Fibroblast of skin of abdomen (primary cell): ENCODE results near the gene GRM1.
A peak's percentile ranks its signal among the peaks of the same experiment; 100 is the strongest.

Experiments used
- DNase-seq: peaks from one replicate; pipeline ENCODE4 v3.0.0-alpha.2; 2013

GRM1 gene

DNA sequence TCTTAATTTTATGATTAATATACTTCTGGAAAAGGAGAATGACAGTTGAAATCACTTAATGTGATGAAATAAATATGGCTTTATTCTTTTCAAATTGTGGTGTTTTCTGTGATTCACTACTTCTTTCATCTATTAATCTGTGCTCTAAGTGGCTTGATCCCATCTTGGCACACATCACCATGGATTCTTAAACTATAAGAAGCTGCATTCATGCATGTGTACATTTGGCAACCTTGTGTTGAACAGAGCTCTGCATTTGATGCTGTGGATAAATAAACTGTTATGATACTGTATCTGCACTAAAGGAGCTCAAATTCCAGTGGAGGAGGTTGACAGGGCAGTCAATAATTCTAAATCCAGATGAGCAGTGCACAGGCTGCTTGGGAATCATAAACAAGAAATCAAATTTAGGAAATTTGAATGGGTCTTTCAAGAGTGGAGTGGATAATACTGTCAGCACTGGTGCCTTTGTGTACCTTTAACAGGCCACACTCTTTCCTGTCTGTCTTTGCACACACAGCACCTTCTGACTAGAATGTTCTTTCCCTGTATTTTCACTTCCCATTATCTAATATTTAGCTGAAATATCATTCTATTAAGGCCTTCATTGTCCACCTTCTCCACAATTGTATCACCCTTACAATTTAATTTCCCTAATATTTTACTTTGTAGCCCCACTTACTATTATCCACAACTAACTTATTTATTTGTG is 252.9 kb downstream of the GRM1 start:
- no peak for DNase-seq

GRCh38 chr6:146282837-146283236 is 254.0 kb downstream of the GRM1 start:
- no peak for DNase-seq

DNA sequence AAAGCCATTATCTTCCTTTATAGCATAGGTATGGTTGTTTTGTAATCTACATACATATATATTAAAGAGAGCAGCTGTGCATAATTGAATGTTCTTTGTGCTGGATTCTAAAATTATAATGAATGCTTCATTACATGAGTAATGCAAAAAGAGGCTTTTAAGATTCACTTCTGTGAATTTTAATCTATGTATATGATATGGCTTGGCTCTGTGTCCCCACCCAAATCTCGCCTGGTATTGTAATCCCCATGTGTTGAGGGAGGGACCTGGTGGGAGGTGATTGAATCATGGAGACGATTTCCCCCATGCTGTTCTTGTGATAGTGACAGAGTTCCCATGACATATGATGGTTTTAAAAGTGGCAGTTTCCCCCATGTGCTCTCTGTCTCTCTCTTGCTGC is 255.4 kb downstream of the GRM1 start:
- DNase-seq, result no peak

DNA sequence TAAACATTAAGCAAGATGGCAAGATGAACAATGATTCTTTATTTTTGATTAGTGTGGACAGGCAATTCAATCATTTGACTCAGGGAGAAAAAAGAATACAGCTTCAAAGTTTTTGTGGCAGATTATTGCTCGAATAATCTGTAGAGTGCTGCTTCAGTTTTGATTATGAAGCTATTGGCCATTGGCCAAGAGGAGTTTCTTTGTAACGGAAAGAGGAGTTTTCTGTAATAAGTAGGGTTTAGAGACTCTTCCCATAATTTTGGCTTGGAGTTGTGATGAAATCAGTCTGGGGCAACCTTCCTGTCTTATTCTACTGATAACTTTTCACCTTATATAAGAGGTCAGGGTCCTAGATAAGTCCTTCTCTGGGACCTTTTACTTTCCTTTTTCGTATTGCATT is 258.1 kb downstream of the GRM1 start:
- DNase-seq, result no peak

DNA sequence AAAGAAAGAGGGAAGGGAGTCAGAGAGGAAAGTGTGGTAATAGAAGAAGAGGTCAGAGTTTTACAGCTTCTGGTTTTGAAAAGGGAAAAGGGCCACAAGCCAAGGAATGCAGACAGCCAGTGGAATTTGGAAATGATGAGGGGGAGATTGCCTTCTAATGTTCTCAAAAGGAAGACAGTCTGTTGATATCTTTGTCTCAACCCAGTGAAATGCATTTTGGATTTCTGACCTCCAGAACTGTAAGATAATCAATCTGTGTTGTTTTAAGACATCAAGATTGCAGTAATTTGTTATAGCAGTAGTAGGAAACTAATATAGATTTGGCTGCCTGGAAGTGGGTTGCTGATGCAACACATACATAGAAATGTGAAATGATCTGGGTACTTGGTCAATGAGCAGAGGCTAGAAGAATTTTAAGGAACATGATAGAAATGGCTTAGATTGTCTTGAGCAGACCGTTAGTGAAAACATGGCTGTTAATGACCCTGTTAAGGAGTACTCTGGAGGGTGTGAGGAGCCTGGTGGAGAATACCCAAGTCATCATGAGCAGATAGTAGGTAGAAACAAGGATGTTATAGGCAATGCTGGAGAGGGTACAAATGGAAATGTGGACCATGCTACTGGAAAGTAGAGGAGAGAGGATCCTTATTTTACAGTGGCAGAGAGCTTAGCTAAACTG is 259.0 kb downstream of the GRM1 start:
- peak; percentile 71 for DNase-seq

DNA sequence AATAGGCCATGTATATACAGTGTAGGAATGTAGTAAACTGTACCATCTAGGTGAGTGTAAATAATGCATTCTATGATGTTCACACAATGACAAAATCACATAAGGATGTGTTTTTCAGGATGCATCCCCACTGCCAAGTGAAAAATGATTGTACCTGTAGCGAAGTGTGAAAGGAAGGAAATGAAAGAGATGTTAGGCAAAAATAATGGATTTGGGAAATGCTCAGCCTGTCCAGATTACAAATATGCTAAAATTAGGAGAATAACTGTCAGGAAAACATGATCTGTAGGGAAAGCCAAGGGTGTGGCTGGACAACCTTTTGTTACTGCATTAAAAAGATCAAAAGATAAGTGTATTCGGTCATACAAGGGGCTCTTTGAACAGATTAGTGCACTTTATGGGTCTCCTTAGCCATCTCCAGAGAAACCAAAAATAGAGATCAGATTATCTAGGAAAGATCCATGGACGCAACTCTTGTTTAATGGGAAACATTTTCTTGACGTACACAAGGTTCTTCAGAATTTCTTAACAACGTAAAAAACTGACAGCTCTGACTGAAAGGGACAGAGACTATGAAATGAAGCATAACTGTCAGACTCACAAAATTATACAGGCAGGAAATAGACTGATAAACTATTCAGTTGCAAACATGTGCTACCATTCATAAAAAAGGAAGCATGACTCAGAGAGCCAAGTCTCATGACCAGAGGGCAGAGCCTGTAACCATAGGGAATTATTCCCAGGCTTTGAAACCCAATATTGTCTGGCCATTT is 261.1 kb downstream of the GRM1 start:
- DNase-seq, result peak; percentile 77

DNA sequence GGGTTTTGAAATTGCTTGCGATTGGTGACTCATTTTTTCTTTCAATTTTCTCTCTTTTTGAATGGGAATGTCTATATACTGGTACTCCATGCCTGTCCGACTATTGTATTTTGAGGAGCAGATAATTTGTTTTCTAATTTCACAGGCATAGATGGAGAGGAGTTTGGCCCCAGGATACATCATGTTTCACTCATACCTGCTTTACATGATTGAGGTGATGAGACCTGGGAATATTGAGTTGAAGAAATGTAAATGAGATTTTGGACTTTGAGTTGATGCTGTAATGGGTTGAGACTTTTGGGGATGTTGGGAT is 261.7 kb downstream of the GRM1 start:
- DNase-seq, result no peak

- DNase-seq, result no peak
Measured at GRCh38 chr6:146292506-146292905, 263.6 kb downstream of the GRM1 start.

DNA sequence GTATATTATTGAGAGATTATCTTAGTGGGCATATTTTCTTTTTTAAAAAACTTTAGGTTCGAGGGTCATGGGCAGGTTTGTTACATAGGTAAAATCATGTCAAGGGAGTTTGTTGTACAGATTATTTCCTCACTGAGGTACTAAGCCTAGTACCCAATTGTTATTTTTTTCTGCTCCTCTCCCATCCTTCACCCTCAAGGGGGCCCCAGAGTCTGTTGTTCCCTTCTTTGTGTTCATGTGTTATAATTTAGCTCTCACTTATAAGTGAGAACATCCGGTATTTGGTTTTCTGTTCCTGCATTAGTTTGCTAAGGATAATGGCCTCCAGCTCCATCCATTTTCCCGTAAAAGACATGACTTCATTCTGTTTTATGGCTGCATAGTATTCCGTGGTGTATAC is 266.8 kb downstream of the GRM1 start:
- no peak for DNase-seq

DNA sequence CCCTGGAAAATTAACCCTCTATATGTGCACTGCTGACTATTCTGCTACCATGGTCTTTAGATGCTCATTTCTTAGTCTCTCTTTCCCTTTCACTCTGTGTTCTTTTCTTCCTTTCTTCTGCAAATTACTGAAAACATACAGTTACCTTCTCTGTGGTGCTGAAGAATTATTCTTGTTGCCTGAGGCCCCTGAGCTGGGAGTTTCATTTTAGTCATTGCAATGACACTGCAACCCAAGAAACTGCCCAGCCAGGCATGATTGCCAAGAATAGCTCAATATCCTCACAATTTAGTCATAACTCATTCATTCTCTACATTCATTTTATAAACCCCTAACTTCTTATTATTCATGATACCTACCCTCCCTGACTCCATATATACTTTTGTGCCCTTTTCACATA is 269.0 kb downstream of the GRM1 start:
- DNase-seq, result no peak

DNA sequence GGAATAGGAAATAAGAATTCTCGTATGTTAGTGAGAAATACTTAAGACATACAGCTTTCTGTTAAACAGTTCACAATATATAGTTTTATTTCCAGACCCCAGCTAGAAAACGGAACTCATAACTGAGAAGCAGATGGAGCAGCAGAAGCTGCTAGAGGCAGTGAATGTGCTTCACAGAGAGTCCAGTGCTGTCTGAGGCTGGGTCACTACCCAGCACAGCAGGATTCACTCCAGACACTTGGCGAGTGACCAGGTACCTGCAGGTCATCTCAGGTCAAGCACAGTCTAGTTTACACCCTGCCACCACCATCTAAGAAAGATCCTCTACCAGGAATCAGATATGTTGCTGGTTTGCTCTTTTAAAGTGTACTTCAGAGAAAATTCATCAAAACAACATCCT is 271.7 kb downstream of the GRM1 start:
- no peak for DNase-seq

- DNase-seq, result no peak
Measured at GRCh38 chr6:146301764-146302163, 272.9 kb downstream of the GRM1 start.

GRCh38 chr6:146302994-146303393 is 274.1 kb downstream of the GRM1 start:
- no peak for DNase-seq

DNA sequence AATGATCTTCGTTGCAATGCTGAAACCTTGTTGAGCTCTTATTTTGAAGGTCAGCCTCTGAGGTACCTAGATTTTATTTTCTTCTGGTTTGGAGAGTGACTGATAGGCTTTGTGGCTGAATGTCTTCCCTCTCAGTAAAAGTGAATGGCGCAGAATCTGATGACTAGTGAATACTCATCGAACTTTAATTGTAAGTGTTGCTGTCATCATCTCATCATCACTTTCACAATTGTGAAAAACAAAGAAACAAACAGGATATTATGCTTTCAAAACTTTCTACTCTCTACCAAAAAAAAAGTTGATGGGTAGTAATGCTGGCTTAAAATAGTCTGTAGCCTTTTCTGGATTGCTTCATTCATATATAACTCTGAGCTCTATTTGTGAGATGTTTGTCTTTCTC is 275.3 kb downstream of the GRM1 start:
- DNase-seq, result no peak

- no peak for DNase-seq
Measured at GRCh38 chr6:146305092-146305491, 276.2 kb downstream of the GRM1 start.

GRCh38 chr6:146305951-146306350 is 277.1 kb downstream of the GRM1 start:
- no peak for DNase-seq

DNA sequence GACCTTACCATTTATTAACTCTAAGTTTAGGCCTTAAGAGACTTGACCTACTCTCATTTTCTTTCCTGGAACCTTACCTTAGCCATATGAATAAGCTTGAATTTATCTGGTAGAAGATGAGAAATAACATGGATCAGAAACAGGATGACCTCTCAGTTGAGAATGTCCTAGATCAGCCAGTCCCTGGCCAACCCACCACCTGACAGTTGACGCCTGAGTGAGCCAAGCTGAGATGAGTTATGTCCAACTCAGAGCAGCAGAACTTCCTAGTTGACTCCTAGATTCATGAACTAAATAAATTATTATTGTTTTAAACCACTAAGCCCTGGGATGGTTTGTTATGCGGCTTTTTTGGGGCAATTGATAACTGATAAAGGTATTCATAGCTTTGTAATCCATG is 281.8 kb downstream of the GRM1 start:
- DNase-seq, result no peak

DNA sequence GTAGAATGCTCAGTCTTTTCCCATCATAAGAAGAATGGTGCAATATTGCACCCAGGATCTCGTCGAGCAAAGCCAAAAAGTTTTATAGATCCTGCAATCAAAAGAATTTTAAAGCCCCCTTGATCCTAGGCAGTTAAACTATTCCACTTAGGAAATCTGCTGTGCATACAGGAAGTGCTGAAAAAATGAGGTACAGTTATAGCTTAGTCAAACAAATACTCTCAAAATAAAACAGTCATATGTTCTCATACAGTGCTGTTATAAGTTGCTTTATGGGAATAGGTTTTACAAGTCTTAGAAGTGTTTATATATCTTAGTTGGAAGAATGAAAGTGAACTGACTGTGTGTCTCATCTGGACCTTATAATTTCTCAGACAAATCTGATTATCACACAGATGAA is 282.2 kb downstream of the GRM1 start:
- no peak for DNase-seq

- no peak for DNase-seq
Measured at GRCh38 chr6:146312608-146313007, 283.7 kb downstream of the GRM1 start.

DNA sequence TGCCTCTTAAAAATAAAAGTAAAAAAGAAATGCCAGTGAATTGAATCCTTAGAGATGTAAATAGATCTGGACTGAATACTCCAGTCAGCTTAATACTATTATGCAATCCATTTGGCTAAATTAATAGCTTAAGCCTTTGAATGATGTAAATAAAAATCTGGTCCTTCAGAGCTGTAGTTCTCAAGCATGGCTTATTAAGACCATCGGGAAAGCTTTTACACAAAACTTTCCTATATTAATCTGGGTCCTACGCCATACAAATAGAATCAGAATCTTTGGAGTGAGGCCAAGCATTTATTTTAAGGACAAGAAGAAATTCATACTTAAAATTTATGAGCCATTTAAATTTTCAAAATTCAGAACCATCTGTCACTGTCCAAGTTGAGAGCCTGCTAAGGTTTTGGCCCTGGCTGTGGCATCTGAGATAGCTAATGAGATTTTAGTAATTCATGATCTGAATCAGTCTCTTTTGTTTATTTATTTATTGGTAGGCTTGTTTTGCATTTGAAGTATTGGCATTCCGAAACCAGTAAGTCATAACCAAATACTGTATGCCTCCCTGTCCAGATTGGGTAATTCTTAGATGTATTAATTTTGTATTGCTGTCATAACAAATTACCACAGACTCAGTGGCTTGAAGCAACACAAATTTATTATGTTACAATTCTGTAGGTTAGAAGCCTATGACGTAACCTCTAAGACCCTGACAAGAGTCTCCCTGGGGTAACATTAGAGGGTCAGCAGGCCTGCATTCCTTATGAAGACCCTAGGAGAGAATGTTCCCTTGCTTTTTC is 286.7 kb downstream of the GRM1 start:
- DNase-seq, result no peak

DNA sequence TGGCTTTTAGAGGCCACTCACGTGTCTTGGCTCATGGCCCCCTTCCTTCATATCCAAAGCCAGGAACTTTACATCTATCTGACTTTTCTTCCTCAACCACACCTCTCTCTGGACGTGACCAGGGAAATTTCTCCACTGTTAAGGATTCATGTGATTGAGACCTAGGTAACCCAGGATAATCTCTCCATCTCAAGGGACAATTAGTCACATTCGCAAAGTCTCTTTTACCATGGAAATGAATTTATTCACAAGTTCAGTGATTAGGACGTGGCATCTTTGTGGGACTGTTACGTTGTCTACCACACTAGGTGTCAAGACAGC is 287.3 kb downstream of the GRM1 start:
- no peak for DNase-seq

- DNase-seq, result no peak
Measured at GRCh38 chr6:146331013-146331412, 302.2 kb downstream of the GRM1 start.

DNA sequence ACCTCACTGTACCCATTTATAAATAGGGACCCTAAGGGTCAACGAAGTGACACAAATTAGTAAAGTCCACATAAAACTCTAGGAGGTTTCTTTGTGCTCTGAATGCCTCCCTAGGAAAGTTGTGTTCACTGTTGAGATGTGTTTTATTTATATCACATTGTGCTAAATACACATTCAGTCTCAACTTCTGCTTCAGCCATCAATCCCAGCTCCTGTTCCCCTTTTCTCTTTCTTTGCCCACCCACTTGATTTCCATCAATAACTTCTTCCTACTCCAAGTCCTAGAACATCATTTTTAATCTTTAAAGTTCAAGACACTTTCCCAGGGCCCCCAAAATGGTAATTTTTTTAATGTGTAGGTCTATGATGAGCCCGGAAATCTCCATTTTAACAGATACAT is 306.5 kb downstream of the GRM1 start:
- DNase-seq, result no peak
